Retinal pigment epithelial cell (primary cell): Measurements from ENCODE around the gene DACT1.

Experiments
- DNase-seq: peaks from one replicate; pipeline ENCODE4 v3.0.0-alpha.2; 2010; ENCODE audit warnings: low read depth
- H3K4me3 ChIP-seq: 2 replicates; pipeline ENCODE4 v1.5.1; 2011; ENCODE audit warnings: mild to moderate bottlenecking, low read length, control low read depth, moderate library complexity
- TF ChIP-seq, protein P1 (sequence below): conservative IDR thresholded peaks from 2 replicates; pipeline ENCODE4 v1.5.1; 2011; ENCODE audit warnings: low read depth, low read length, control low read depth, inconsistent platforms

DACT1 gene

DNA sequence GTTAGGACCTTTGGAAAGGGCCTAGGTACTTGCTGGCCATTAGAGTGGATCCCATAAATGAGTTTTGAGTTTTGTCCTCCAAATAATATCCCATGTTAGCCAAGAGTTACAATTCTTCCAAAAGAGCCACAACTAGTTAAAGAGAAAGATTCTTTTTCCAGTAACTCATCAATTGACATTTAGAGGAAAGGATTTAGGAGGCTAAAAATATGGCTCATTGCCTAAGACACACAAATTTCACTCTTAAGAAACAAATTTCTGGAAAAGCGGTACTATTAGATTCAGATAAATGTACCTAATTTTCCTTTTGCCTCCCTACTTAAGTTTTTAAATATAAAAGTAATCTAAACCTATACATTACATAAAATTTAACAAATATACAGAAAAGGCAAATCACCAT is 21.3 kb downstream of the DACT1 start:
- no peak for DNase-seq
- no peak overlapping the region for H3K4me3 ChIP-seq
- TF ChIP-seq, protein P1, sequence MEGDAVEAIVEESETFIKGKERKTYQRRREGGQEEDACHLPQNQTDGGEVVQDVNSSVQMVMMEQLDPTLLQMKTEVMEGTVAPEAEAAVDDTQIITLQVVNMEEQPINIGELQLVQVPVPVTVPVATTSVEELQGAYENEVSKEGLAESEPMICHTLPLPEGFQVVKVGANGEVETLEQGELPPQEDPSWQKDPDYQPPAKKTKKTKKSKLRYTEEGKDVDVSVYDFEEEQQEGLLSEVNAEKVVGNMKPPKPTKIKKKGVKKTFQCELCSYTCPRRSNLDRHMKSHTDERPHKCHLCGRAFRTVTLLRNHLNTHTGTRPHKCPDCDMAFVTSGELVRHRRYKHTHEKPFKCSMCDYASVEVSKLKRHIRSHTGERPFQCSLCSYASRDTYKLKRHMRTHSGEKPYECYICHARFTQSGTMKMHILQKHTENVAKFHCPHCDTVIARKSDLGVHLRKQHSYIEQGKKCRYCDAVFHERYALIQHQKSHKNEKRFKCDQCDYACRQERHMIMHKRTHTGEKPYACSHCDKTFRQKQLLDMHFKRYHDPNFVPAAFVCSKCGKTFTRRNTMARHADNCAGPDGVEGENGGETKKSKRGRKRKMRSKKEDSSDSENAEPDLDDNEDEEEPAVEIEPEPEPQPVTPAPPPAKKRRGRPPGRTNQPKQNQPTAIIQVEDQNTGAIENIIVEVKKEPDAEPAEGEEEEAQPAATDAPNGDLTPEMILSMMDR, result no peak

DNA sequence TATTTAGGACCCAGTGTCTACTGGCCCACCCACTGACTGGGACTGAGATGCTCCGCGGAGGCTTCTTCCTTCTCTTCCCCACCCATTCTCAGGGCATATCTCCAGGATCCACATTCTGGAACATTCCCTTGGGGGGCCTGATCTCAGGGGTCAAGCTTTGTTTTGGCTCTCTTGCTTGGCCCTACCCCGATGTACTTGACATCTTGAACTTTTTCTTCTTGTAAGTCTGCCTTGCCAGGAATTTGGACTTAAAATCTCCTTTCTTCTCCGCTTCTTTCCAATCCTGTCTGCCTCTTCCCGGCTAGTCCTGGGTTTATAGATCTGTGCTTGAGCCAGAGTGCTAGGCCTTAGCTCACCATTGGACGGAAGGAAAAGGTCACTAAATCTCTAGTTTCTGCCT is 22.1 kb downstream of the DACT1 start:
- no peak for DNase-seq
- TF ChIP-seq, protein P1, result no peak
- H3K4me3 ChIP-seq, result no peak overlapping the region

DNA sequence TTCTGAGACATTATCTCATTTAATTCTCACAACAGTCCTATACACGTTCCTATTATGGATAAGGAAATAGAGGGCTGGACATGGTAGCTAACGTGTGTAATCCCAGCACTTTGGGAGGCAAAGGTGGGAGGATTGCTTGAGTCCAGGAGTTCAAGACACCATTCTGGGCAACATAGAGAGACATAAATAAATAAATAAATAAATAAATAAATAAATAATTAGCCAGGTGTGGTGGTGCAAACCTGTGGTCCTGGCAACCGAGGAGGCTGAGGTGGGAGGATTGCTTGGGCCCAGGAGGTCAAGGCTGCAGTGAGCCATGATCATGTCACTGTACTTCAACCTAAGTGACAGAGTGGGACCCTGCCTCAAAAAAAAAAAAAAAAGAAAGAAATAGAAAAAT is 22.6 kb downstream of the DACT1 start:
- H3K4me3 ChIP-seq, result no peak overlapping the region
- TF ChIP-seq, protein P1, result no peak
- DNase-seq, result no peak

DNA sequence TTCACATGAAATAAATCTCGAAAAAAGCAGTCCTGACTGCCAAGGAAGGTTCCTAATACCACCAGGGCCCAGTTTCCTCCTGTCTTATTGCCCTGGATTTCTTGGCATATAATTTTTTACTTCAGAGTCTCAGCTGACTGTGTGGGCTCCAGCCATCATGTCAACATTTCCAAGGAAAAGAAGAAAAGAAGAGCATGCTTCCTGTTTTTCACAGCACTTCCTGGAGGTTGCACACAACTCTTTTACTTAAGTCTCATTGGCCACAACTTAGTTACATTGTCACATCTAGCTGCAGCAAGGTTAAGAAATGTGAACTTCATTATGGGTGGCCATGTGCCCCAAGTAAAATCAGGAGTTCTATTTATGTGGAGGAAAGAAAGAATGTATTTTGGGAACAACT is 24.3 kb downstream of the DACT1 start:
- no peak overlapping the region for H3K4me3 ChIP-seq
- DNase-seq, result no peak
- TF ChIP-seq, protein P1, result no peak

DNA sequence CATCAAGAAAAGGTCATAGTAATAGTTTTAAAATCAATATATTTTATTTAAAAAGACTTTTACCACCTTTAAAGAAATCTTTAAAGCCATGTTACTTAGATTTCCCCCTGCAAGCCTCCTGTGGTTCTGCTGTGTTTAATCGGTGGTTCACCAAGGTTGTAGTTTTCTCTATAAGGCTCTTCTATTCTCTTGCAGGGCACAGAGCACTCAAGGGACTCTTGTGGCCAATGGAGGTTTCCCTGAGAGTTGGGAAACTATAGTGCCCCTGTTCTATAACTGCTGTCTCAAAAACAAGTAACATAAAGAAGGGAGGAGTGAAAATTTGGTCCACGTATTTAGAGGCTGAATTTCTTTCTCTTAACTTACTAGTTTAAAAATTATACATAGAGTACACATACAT is 25.0 kb downstream of the DACT1 start:
- no peak for DNase-seq
- no peak overlapping the region for H3K4me3 ChIP-seq
- TF ChIP-seq, protein P1, result no peak

DNA sequence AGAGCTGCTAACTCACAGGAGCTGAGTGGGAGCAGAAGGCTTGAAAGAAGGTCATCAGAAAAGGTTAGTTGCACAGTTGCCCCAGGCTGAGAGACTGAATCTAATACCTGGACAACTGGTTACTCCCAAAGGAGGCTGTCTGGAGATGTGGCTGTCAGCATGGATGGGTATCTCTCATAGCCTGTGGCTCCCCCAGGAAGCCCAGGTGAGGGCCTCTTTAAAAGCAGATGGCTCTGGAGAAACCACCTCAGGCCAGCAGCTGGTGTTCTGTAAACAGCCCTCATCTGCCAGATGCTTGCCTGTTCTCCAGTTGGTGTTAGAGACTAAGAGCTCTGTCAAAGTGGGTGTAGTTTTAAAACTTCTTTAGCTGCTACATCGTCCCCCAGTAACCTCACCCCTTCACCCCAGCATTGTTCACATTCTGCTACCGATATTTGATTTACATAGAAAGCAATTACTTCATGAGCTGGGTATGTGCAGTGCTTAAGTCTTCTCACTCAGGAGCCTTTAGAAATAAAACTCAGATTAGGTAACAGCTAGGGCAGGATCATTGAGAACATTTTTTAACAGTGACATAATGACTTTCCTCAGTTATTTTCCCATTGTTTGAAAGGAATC is 25.8 kb downstream of the DACT1 start:
- H3K4me3 ChIP-seq, result no peak overlapping the region
- TF ChIP-seq, protein P1, result no peak
- DNase-seq, result peak; percentile 81

DNA sequence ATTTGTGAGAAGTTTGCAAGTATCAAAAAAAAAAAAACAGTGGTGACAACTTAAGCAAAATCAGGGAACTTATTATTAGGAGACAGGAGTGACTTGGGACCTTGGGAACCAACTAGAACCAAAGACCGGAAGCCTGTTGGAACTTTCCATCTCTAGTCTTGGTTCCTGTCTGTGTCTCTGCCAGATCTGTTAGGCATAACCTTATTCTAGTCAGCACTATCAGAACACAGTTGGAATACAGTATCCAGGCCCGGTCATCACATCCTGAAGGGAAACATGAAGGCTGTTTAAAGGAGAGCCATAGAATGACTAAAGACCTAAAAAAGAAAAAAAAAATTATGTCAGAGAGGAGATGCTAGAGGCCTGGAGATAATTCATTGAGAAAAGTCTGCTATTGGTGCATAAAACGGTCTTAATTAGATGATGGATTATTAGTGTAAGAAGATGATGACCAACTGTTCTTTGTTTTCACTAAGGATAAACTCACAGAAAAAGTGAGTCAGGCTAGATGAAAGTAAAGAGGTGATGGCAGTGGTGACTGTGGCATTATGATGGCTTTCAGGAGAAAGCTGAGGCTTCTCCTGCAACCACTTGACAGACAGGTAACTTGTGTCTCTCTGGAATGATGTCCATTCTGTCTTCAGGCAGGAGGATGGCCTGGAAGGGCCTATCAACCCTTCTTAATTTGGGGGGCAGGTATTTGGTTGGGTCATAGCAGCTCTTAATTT is 28.2 kb downstream of the DACT1 start:
- TF ChIP-seq, protein P1, result no peak
- H3K4me3 ChIP-seq, result no peak overlapping the region
- DNase-seq, result no peak
